ENCODE results near the gene ERN1.

GRCh38 chr17:64162554-64162953 lies 32.6 kb upstream of the ERN1 start:
- TF ChIP-seq CTCF (IDR thresholded peaks at IDR 0.05; ENCODE audit: borderline replicate concordance, extremely low read depth, low read length, poor library complexity, severe bottlenecking) (no peak), EZH2 (IDR thresholded peaks at IDR 0.05; ENCODE audit: borderline replicate concordance, low read depth, low read length, severe bottlenecking) (no peak)

Data from DND-41 (cell line).